ENCODE data around the gene RETREG3.

DNA sequence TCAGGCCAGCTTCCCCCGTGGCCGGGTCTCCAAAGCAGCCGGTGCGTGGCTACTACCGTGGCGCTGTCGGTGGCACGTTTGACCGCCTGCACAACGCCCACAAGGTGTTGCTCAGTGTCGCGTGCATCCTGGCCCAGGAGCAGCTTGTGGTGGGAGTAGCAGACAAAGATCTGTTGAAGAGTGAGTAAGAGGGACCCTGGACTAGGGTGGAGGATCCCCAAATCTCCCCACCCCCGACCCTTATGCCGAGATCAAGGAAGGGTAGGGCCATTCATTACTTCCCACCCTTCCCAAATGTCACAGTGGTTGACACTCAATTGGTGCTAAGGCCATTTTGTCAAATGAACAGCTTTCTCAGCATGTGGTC lies 46.0 kb downstream of the RETREG3 start:
- TF ChIP-seq EZH2 (IDR thresholded peaks at IDR 0.05; ENCODE audit: low read depth, unreplicated experiment) = no peak
- no peak for TF ChIP-seq CTCF (conservative IDR thresholded peaks at IDR 0.05; ENCODE audit: low read depth in 2 of 2)
- no peak for TF ChIP-seq EZH2phosphoT487 (IDR thresholded peaks at IDR 0.05; ENCODE audit: unreplicated experiment)
- TF ChIP-seq ETS1 (IDR thresholded peaks at IDR 0.05) = no peak
- TF ChIP-seq CREB1 (CRISPR knock-in tag; IDR thresholded peaks at IDR 0.05; ENCODE audit: low read depth) = no peak
- no peak for TF ChIP-seq POLR2AphosphoS5 (IDR thresholded peaks at IDR 0.05; ENCODE audit: low read depth)
- TF ChIP-seq, protein P1, sequence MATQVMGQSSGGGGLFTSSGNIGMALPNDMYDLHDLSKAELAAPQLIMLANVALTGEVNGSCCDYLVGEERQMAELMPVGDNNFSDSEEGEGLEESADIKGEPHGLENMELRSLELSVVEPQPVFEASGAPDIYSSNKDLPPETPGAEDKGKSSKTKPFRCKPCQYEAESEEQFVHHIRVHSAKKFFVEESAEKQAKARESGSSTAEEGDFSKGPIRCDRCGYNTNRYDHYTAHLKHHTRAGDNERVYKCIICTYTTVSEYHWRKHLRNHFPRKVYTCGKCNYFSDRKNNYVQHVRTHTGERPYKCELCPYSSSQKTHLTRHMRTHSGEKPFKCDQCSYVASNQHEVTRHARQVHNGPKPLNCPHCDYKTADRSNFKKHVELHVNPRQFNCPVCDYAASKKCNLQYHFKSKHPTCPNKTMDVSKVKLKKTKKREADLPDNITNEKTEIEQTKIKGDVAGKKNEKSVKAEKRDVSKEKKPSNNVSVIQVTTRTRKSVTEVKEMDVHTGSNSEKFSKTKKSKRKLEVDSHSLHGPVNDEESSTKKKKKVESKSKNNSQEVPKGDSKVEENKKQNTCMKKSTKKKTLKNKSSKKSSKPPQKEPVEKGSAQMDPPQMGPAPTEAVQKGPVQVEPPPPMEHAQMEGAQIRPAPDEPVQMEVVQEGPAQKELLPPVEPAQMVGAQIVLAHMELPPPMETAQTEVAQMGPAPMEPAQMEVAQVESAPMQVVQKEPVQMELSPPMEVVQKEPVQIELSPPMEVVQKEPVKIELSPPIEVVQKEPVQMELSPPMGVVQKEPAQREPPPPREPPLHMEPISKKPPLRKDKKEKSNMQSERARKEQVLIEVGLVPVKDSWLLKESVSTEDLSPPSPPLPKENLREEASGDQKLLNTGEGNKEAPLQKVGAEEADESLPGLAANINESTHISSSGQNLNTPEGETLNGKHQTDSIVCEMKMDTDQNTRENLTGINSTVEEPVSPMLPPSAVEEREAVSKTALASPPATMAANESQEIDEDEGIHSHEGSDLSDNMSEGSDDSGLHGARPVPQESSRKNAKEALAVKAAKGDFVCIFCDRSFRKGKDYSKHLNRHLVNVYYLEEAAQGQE (IDR thresholded peaks at IDR 0.05; ENCODE audit: unreplicated experiment) = no peak
- no peak for TF ChIP-seq ZNF114 (CRISPR knock-in tag; IDR thresholded peaks at IDR 0.05)
- TF ChIP-seq STAT1 (IDR thresholded peaks at IDR 0.05; ENCODE audit: unreplicated experiment) = no peak
- no peak for TF ChIP-seq JUNB (IDR thresholded peaks at IDR 0.05; ENCODE audit: unreplicated experiment)
- no peak for TF ChIP-seq ZNF331 (CRISPR knock-in tag; IDR thresholded peaks at IDR 0.05; ENCODE audit: low read depth)
- no peak for TF ChIP-seq NANOG (IDR thresholded peaks at IDR 0.05; ENCODE audit: borderline replicate concordance)
- TF ChIP-seq, protein P2, sequence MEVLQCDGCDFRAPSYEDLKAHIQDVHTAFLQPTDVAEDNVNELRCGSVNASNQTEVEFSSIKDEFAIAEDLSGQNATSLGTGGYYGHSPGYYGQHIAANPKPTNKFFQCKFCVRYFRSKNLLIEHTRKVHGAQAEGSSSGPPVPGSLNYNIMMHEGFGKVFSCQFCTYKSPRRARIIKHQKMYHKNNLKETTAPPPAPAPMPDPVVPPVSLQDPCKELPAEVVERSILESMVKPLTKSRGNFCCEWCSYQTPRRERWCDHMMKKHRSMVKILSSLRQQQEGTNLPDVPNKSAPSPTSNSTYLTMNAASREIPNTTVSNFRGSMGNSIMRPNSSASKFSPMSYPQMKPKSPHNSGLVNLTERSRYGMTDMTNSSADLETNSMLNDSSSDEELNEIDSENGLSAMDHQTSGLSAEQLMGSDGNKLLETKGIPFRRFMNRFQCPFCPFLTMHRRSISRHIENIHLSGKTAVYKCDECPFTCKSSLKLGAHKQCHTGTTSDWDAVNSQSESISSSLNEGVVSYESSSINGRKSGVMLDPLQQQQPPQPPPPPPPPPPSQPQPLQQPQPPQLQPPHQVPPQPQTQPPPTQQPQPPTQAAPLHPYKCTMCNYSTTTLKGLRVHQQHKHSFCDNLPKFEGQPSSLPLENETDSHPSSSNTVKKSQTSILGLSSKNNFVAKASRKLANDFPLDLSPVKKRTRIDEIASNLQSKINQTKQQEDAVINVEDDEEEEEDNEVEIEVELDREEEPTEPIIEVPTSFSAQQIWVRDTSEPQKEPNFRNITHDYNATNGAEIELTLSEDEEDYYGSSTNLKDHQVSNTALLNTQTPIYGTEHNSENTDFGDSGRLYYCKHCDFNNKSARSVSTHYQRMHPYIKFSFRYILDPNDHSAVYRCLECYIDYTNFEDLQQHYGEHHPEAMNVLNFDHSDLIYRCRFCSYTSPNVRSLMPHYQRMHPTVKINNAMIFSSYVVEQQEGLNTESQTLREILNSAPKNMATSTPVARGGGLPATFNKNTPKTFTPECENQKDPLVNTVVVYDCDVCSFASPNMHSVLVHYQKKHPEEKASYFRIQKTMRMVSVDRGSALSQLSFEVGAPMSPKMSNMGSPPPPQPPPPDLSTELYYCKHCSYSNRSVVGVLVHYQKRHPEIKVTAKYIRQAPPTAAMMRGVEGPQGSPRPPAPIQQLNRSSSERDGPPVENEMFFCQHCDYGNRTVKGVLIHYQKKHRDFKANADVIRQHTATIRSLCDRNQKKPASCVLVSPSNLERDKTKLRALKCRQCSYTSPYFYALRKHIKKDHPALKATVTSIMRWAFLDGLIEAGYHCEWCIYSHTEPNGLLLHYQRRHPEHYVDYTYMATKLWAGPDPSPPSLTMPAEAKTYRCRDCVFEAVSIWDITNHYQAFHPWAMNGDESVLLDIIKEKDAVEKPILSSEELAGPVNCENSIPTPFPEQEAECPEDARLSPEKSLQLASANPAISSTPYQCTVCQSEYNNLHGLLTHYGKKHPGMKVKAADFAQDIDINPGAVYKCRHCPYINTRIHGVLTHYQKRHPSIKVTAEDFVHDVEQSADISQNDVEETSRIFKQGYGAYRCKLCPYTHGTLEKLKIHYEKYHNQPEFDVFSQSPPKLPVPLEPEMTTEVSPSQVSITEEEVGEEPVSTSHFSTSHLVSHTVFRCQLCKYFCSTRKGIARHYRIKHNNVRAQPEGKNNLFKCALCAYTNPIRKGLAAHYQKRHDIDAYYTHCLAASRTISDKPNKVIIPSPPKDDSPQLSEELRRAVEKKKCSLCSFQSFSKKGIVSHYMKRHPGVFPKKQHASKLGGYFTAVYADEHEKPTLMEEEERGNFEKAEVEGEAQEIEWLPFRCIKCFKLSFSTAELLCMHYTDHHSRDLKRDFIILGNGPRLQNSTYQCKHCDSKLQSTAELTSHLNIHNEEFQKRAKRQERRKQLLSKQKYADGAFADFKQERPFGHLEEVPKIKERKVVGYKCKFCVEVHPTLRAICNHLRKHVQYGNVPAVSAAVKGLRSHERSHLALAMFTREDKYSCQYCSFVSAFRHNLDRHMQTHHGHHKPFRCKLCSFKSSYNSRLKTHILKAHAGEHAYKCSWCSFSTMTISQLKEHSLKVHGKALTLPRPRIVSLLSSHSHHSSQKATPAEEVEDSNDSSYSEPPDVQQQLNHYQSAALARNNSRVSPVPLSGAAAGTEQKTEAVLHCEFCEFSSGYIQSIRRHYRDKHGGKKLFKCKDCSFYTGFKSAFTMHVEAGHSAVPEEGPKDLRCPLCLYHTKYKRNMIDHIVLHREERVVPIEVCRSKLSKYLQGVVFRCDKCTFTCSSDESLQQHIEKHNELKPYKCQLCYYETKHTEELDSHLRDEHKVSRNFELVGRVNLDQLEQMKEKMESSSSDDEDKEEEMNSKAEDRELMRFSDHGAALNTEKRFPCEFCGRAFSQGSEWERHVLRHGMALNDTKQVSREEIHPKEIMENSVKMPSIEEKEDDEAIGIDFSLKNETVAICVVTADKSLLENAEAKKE (CRISPR knock-in tag; IDR thresholded peaks at IDR 0.05) = no peak
